HCT116 (cell line): Measurements from ENCODE around the gene RABL3. TPM values are rescaled to one million over a fixed set of nuclear protein-coding genes. Genes with fewer than 3 reads are reported as not detected.
"Not testable (repeated sequence)": the region's sequence is repeated elsewhere in the genome, so short reads cannot be mapped to it uniquely, and the experiment has no call there.

Source experiments
- ATAC-seq: fragments of 200-7000 bp; cut with Tn5 transposase; 2 replicates; pipeline ENCODE4 v1.9.1; 2020; ENCODE audit warnings: mild to moderate bottlenecking, moderate library complexity
- BruUV-seq: library from RNA; stranded (reverse); fragments of 400-500 nt; replicated peaks from 2 replicates; lab custom pipeline; 2021; lab: Mats Ljungman, UMichigan
- CTCF ChIA-PET: fragments of 300-600 bp; sonication (Branson Sonifier 250); formaldehyde crosslinking; loops from one replicate; lab custom pipeline; 2021; ENCODE audit warnings: antibody characterized with exemption; lab: Charles Lee
- POLR2A ChIA-PET: fragments of 300-600, 350-600 bp; sonication (Branson Sonifier 250); formaldehyde crosslinking; loops from one replicate; lab custom pipeline; 2021; ENCODE audit warnings: antibody characterized with exemption; lab: Charles Lee
- RAD21 ChIA-PET, 2 experiments: fragments of 300-600 bp; sonication (Branson Sonifier 250); formaldehyde crosslinking; loops; one replicate each; lab custom pipeline; 2023; ENCODE audit warnings: low total read pairs in 2 of 2; ENCODE audit not compliant: uncharacterized antibody in 2 of 2, unreplicated experiment in 2 of 2, low non-redundant PET in 1 of 2; lab: Charles Lee
- DNase-seq: peaks from one replicate; pipeline ENCODE4 v3.0.0-alpha.2; 2010; ENCODE audit warnings: low read depth, low spot score
- H2AFZ ChIP-seq: fragments of 200-600 bp; shearing (Covaris generic), sonication (generic); 2 replicates; pipeline ENCODE4 v1.6.1; 2017; ENCODE audit warnings: low read depth, mixed run types, mixed read lengths, antibody characterized with exemption, low read length; ENCODE audit not compliant: poor library complexity, severe bottlenecking
- H3K27ac ChIP-seq: 2 replicates; pipeline ENCODE4 v1.5.1; 2012; ENCODE audit warnings: low read depth, low read length
- H3K27me3 ChIP-seq: fragments of 200-600 bp; sonication (generic); 2 replicates; pipeline ENCODE4 v1.6.1; 2016; ENCODE audit warnings: mixed run types, low read length, mixed read lengths; ENCODE audit not compliant: insufficient read depth
- H3K36me3 ChIP-seq, 2 experiments: fragments of 200-500 bp in 1 of 2; fragments of 200-600 bp in 1 of 2; sonication (Bioruptor generic) in 1 of 2; sonication (generic) in 1 of 2; 2 replicates each; pipeline versions ENCODE4 v1.5.1 to v1.6.1; 2014 to 2016; ENCODE audit warnings: low read length in 2 of 2, inconsistent platforms in 1 of 2, mixed read lengths in 1 of 2, mixed run types in 1 of 2; ENCODE audit not compliant: insufficient read depth in 2 of 2, control insufficient read depth in 1 of 2
- H3K4me1 ChIP-seq, 2 experiments: fragments of 200-600 bp in 1 of 2; sonication (generic) in 1 of 2; 2 replicates each; pipeline versions ENCODE4 v1.5.1 to v1.6.1; 2012 to 2017; ENCODE audit warnings: low read length in 2 of 2, inconsistent platforms in 1 of 2, mild to moderate bottlenecking in 1 of 2, mixed read lengths in 1 of 2, mixed run types in 1 of 2, moderate library complexity in 1 of 2; ENCODE audit not compliant: insufficient read depth in 2 of 2, control insufficient read depth in 1 of 2
- H3K4me2 ChIP-seq: fragments of 200-600 bp; sonication (generic); 2 replicates; pipeline ENCODE4 v1.6.1; 2017; ENCODE audit warnings: mixed run types, low read length, mixed read lengths
- H3K4me3 ChIP-seq, 2 experiments: fragments of 200-600 bp in 1 of 2; sonication (generic) in 1 of 2; replicated peaks in 1 of 2; 2 replicates each; pipeline ENCODE4 v1.5.1; 2011 to 2016; ENCODE audit warnings: low read length in 2 of 2, control low read depth in 1 of 2, low read depth in 1 of 2, mild to moderate bottlenecking in 1 of 2, mixed read lengths in 1 of 2, mixed run types in 1 of 2
- H3K79me2 ChIP-seq: fragments of 200-600 bp; sonication (generic); 2 replicates; pipeline ENCODE4 v1.6.1; 2017; ENCODE audit warnings: mild to moderate bottlenecking, mixed run types, low read length, moderate library complexity, mixed read lengths; ENCODE audit not compliant: insufficient read depth
- H3K9ac ChIP-seq: fragments of 200-600 bp; sonication (generic); 2 replicates; pipeline ENCODE4 v1.6.1; 2016; ENCODE audit warnings: low read length, mixed read lengths
- H3K9me2 ChIP-seq: fragments of 200-600 bp; sonication (generic), shearing (Covaris generic); 2 replicates; pipeline ENCODE4 v1.6.1; 2017; ENCODE audit warnings: mixed run types, mild to moderate bottlenecking, moderate library complexity; ENCODE audit not compliant: insufficient read depth
- H3K9me3 ChIP-seq, 2 experiments: fragments of 200-500 bp in 1 of 2; fragments of 200-600 bp in 1 of 2; sonication (Bioruptor generic) in 1 of 2; sonication (generic) in 1 of 2; 2 replicates each; pipeline ENCODE4 v1.6.1; 2014 to 2017; ENCODE audit warnings: low read length in 2 of 2, mixed read lengths in 2 of 2, inconsistent platforms in 1 of 2, low read depth in 1 of 2, mild to moderate bottlenecking in 1 of 2, mixed run types in 1 of 2, moderate library complexity in 1 of 2; ENCODE audit not compliant: control insufficient read depth in 1 of 2, insufficient read depth in 1 of 2
- H4K20me1 ChIP-seq: fragments of 200-600 bp; sonication (generic), shearing (Covaris generic); 2 replicates; pipeline ENCODE4 v1.6.1; 2017; ENCODE audit warnings: mixed run types, mild to moderate bottlenecking, moderate library complexity; ENCODE audit not compliant: insufficient read depth
- CBX3 ChIP-seq: IDR thresholded peaks from 2 replicates; pipeline ENCODE4 v1.6.1; 2012; ENCODE audit warnings: low read depth
- SP1 ChIP-seq: IDR thresholded peaks from 2 replicates; pipeline ENCODE4 v1.6.1; 2012; ENCODE audit warnings: low read depth
- intact Hi-C: fragments of 100-400 bp; cut with micrococcal nuclease; formaldehyde crosslinking; loops from 2 replicates; pipeline ENCODE4 v1.10.0; 2022
- total RNA-seq: library from RNA; stranded (reverse); gene quantifications from one replicate; pipeline ENCODE4 v1.2.1, GENCODE V29; 2021; ENCODE audit not compliant: unreplicated experiment
- TF ChIP-seq, protein P1 (sequence below): IDR thresholded peaks from 2 replicates; pipeline ENCODE4 v1.6.1; 2012

Gene RABL3
- total RNA-seq, 1 experiment from 2014 or later: 23.8 TPM

DNA sequence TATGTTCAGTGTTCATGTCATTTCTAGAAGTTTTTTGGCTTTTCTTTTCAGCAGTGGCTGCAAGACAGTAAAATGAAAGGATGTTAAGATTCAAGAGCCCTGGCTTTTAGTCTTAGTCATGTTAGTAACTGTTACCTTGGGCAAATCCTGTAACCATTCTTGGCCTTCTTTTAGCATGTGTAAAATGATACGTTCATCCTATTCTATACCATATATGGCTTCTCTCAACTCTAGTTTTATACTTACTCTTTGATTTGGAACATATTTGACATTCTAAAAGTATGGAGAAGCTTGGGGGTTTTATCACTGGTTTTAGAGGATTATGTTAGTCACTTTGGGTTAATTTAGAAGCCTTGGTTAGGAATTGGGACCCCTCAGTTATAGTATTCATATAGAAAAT, 20.3 kb upstream of the RABL3 start:
- Histone ChIP-seq H3K9me3 (no peaks in the 10 kb centered on the region), H4K20me1 (no peaks in the 10 kb centered on the region), H3K27ac (no peak overlapping the region), H3K27me3 (no peaks in the 10 kb centered on the region), H3K36me3 (no peaks in the 10 kb centered on the region), H3K79me2 (peaks cover 73% of the 10 kb centered on the region), H3K9me2 (no peaks in the 10 kb centered on the region), H3K4me2 (no peak overlapping the region), H3K4me1 (no peaks in the 10 kb centered on the region), H2AFZ (no peak overlapping the region), H3K9ac (no peak overlapping the region), H3K4me3 (no peak overlapping the region)
- TF ChIP-seq CBX3 (no peak), SP1 (no peak)
- TF ChIP-seq, protein P1, sequence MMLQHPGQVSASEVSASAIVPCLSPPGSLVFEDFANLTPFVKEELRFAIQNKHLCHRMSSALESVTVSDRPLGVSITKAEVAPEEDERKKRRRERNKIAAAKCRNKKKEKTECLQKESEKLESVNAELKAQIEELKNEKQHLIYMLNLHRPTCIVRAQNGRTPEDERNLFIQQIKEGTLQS: no peak
- no peak for ATAC-seq
- BruUV-seq: no TSS peak
- ChIA-PET POLR2A (no interaction called here), CTCF (interaction anchor here (0.8 kb wide), 1 partner anchor 32 kb away, joined by 3 read pairs; no protein-coding TSS in a partner anchor), RAD21 (no interaction called here)
- intact Hi-C loops: no loop called here
- no peak for DNase-seq

DNA sequence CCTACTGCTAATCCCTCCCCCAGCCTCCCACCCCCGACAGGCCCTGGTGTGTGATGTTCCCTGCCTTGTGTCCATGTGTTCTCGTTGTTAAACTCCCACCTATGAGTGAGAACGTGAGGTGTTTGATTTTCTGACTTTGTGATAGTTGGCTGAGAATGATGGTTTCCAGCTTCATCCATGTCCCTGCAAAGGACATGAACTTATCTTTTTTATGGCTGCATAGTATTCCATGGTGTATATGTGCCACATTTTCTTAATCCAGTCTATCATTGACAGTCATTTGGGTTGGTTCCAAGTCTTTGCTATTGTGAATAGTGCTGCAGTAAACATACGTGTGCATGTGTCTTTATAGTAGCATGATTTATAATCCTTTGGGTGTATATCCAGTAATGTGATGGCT, 16.2 kb upstream of the RABL3 start:
- H3K4me2 ChIP-seq, H3K27ac ChIP-seq, H3K4me3 ChIP-seq, H3K27me3 ChIP-seq, ATAC-seq, H3K9me3 ChIP-seq, BruUV-seq, H3K9ac ChIP-seq, intact Hi-C loops, CTCF ChIA-PET, RAD21 ChIA-PET, H3K9me2 ChIP-seq, H4K20me1 ChIP-seq, POLR2A ChIA-PET, H3K36me3 ChIP-seq, H2AFZ ChIP-seq, DNase-seq, H3K4me1 ChIP-seq: not testable (repeated sequence)
- H3K79me2 ChIP-seq: peaks cover 60% of the 10 kb centered on the region
